Activated CD4-positive, alpha-beta T cell treated with anti-CD3 and anti-CD28 coated beads for 1 hour (primary cell): ENCODE measurements around the gene PTMS.
"Not testable (repeated sequence)": the region's sequence is repeated elsewhere in the genome, so short reads cannot be mapped to it uniquely, and the experiment has no call there.

Experiments
- DNase-seq: peaks from one replicate; pipeline ENCODE4 v3.0.0-alpha.2; 2020

Gene PTMS, protein sequence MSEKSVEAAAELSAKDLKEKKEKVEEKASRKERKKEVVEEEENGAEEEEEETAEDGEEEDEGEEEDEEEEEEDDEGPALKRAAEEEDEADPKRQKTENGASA

GRCh38 chr12:6765634-6766581 is at the start of gene PTMS:
TSS of gene PTMS (plus strand) at chr12:6766363. CDS start at chr12:6766706, 343 bp downstream.
- no peak for DNase-seq

DNA sequence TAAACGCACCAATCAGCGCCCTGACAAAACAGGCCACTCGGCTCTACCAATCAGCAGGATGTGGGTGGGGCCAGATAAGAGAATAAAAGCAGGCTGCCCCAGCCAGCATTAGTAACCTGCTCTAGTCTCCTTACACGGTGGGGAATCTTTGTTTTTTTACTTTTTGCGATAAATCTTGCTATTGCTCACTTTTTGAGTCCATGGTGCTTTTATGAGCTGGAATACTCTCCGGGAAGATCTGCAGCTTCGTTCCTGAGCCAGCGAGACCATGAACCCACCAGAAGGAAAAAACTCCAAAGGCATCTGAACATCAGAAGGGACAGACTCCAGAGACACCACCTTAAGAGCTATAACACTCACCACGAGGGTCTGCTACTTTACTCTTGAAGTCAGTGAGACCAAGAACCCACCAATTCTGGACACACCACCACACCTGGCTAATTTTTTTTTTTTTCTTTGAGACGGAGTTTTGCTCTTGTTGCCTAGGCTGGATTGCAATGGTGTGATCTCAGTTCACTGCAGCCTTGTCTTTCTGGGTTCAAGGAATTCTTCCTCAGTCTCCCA is 49.2 kb upstream of the PTMS start:
- DNase-seq, result no peak

DNA sequence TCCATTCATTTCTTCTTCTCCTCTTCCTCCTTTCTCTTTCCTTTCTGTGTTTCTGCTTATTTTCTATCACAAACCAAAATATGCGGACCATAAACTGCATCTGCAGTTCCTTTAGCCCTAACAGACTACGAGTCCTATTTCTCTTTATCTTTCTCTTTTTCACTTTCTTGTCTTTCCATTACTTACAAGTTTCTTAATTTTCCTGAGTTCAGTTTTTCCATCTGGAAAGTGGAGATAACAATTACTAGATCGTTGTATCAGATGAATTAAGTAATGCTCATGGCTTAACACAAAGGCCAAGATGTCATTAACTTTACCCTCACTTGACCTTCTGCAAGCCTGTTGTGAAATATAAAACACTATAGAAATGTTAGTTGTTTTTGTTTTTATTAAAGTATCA is 43.3 kb upstream of the PTMS start:
- no peak for DNase-seq

- DNase-seq, result peak; percentile 89
Observed at GRCh38 chr12:6723607-6724408, 42.4 kb upstream of the PTMS start, which contains the start of gene COPS7A. TSS of gene COPS7A (plus strand) at chr12:6724046. CDS start at chr12:6724657, 611 bp downstream.

DNA sequence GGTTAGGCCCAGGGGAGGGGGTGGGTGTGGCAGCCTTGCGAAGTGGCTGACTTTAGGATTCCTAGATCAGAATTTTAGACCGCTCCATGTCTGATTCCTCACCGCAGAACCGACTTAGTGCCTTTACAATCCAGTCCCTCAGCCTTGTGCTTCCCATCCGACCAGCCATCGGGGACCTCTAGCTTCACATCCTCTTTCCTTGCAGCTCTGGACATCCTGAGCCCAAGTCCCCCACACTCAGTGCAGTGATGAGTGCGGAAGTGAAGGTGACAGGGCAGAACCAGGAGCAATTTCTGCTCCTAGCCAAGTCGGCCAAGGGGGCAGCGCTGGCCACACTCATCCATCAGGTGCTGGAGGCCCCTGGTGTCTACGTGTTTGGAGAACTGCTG is 41.8 kb upstream of the PTMS start:
- DNase-seq, result no peak

- no peak for DNase-seq
Observed at GRCh38 chr12:6725350-6725749, 40.8 kb upstream of the PTMS start.

GRCh38 chr12:6729186-6729585 is 37.0 kb upstream of the PTMS start:
- DNase-seq, result no peak

DNA sequence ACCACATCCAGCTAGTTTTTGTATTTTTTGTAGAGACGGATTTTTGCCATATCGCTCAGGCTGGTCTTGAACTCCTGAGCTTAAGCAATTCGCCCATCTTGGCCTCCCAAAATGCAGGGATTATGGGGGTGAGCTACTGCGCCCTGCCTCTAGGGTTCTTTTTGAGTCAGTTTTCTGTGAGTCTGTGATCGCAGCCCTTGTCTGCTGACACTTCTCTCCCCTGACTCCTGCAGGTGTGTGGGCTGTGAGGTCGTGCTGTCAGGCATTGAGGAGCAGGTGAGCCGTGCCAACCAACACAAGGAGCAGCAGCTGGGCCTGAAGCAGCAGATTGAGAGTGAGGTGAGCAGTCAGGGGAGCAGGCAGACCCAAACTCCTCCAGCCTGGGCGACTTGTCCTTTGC is 36.0 kb upstream of the PTMS start:
- DNase-seq, result no peak

DNA sequence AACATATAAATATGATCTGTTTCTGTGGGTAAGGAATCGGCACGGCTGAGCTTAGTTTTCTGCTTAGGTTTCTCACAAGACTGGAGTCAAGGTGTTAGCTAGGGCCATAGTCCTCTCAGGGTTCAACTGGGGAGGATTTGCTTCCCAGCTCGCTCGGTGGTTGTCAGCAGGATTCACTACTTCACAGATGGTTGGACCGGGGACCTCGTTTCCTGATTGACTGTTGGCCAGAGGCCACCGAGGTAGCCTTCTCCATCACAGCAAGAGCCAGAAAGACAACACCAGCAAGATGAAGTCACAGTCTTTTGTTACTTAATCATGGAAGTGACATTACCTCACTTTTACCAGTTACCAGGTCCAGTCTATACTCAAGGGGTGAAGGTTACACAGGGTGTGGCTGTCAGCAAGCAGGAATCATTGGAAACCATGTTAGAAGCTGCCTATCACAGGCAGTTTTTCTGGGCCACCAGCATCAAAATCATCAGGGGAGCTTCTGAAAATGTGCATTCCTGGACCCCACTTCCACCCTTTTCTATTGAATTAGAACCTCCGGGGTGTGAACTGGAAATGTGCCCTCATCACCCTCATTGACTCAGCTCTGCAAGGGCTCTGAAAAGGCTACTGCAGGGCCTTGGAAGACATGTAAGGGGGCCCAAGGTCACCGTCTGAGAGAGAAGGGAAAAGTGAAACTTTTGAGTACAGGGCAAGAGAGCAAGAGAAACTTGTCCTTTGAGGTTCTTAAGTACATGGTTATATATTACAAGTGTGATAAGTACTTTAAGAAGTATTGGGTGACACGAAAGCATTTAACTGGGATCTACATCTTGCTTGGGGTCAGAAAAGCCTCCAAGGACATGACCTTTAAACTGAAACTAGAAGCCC is 31.4 kb upstream of the PTMS start:
- DNase-seq, result no peak

DNA sequence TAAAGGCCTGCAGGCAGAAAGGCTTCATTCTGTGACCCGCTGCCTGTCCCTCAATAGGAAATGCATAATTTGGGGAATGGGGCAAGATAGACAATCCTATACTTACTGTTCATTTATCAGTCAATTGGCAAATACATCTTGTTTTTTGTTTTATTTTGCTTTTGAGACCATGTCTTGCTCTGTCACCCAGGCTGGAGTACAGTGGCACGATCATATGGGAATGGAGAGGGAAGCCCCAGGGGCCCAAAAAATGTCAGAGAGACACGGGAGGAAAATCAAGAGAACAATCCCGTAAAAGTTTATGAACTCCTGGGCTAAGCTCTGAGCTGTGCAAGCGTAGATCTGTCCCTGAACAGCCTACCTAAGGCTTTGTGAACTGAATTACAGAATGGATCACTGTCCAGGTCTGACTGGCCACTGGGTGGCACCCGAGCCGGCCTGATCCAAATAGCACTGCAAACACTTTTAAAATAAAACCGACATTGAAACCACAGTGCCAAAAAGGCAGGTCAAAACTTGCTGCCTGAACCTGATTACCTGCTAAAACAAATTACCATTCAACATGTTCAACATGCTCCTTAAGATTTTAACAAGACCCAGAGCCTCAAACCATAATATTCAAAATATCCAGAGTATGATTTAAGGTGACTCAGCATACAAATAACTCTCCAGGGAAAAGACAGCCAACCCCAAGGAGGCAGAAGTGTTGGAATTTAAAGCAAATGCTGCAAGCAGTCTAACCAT is 30.5 kb upstream of the PTMS start:
- DNase-seq, result no peak

DNA sequence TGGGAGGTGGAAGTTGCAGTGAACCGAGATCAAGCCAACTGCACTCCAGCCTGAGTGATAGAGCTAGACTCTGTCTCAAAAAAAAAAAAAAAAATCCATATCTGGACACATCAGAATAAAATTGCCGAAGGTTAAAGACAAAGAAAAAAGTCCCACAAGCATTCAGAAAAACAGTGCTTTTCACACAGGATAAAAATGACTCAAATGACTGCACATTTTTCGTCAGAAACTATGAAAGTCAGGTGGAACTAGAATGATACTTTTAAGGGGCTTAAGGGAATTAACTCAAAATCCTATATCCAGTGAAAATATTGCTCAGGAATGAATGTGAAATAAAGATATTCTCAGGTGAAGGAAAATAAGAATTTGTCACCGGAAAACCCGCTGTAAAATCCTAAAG is 29.4 kb upstream of the PTMS start:
- no peak for DNase-seq

DNA sequence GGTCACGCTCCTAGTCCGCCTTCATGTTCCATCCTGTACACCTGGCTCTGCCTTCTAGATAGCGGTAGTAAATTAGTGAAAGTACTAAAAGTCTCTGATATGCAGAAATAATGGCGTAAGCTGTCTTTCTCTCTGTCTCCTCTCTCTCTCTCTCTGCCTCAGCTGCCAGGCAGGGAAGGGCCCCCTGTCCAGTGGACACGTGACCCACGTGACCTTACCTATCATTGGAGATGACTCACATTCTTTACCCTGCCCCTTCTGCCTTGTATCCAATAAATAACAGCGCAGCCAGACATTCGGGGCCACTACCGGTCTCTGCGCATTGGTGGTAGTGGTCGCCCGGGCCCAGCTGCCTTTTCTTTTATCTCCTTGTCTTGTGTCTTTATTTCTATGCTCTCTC is 24.1 kb upstream of the PTMS start:
- not testable (repeated sequence) for DNase-seq

- DNase-seq, result no peak
Observed at GRCh38 chr12:6742834-6743233, 23.3 kb upstream of the PTMS start.

- not testable (repeated sequence) for DNase-seq
Observed at GRCh38 chr12:6743300-6743699, 22.9 kb upstream of the PTMS start.

DNA sequence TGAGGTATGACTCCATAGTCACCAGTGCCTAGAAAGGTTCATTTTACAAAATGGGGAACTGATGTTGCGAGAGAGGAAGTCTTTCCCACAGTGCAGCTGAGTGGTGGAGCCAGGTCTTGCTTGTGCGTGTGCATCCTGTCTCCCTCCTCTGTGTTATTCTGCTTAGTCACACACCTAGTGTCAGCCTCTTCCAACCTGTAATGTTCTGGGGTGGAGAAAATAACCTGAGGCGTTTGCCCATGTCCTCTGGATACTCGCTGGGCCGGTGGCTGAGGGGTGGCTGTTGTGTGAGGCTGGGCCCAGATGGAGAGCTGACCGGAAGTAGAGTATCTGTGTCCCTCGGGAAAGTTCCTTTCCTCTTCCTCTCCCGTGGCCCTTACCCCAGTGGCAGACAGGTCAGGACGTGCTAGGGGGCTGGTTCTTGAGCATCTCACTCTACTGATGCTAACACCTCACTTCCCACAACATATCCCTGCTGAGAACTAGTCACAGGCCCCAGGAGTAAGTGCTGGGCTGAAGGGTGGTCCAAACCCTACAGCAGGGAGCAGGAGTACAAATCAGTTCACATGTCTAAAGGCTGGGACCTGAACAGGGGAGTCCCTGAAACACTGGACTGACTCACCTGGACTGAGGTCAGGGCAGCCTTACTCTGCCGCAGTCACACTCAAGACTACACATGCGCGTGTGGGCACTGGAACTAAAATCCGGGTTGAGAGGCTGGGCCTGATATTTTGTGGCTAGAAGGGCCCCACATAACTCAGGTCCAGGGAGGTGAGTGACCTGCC is 20.2 kb upstream of the PTMS start:
- DNase-seq, result no peak

DNA sequence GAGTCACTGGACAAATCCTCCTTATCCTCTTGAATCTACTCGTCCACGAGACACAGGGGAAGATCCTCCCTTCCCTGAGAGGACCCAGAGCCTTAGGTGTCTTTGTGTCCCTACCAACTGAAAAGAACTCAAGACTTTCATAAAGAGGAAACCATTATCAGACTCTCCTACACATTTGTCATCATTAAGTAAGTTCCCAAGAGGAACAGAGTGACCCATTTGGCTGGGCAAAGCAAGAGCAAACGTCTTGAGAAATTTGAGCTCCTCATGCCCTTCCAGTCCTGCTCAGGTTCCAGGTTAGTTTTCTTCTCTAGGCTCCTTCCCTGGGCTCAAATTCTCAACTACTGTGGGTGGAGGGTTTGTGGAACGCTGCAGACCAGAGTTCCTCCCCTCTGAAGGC is 18.9 kb upstream of the PTMS start:
- DNase-seq, result no peak

DNA sequence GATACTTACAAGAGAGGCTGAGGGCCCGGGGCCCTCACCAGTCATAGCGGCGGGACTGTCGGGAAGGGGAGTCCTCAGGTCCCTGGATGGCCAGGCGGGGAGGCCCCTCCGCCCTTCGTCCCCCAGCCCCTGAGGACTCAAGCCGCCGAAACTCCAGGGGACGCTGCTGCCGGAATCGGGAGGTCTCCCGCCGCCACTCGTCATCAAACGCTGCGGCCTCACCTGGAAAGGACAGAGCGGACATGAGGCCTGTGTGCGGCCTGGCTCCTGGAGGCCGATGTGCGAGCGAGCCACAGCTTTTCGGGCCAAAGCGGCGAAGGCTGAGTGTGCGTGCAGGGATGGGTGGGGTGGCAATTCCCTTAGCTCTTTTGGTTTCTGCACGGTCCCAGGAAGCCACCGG is 17.4 kb upstream of the PTMS start:
- DNase-seq, result no peak

DNA sequence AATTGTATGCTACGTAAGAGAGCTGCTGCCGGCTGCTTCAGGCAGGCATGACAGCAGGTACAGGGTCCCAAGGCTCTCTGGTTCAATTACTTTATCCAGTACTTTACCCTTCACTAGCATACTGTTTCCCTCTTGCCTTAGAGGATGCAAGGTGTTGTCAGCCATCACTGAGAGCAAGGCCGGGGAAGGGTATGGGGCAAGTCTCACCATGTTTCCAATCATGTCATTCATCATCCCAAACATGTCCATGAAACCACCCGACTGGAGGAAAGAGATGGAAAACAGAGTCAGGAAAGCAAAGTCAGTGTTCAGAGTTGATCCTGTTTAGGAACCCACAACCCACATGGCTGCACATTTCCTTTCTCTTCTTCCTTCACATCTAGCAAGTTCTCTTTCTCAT is 15.7 kb upstream of the PTMS start:
- DNase-seq, result no peak

- DNase-seq, result no peak
Observed at GRCh38 chr12:6751767-6752166, 14.4 kb upstream of the PTMS start.

GRCh38 chr12:6752167-6752920 is 13.8 kb upstream of the PTMS start:
- DNase-seq, result no peak
